Esophagus squamous epithelium (tissue), 4 donors: Measurements from ENCODE around the gene PPFIA4.

ENCODE experiments used
- POLR2A ChIP-seq, 4 donors: fragments of 450-650 bp; IDR thresholded peaks; one replicate each; pipeline ENCODE4 v1.6.1; 2017; ENCODE audit warnings: antibody characterized with exemption in 4 of 4, mild to moderate bottlenecking in 4 of 4, moderate library complexity in 3 of 4
- TF ChIP-seq, protein P1 (sequence below), 6 experiments: fragments of 450-650 bp in 4 of 6; fragments of 200-600 bp in 2 of 6; sonication (generic) in 2 of 6; IDR thresholded peaks; one replicate each; pipeline ENCODE4 v1.5.1; 2016 to 2019; ENCODE audit warnings: antibody characterized with exemption in 6 of 6, mild to moderate bottlenecking in 4 of 6, moderate library complexity in 4 of 6

DNA sequence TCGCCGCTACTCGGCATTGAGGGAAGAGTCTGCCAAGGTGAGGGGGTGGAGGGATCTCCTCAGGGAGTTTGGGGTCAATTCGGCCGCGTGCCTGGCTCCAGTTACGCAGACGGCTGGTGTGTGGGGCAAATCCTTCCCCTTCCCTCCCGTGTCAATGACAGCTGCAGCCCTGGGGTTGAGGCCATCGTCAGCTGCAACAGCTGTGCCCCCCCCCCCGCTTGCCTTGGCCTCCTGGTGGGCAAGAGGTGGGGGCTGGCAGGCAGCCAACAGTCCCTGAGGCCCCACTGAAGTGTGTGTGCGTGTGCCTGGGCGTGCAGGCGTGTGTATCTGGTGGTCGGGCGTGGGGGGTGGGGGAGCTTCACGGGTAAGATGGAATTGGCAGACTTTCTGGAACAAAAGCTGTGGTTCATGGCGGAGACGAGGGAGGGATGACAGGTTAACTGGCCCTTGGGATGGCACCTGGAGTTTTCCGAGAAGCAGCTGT, 25.6 kb downstream of the PPFIA4 start:
- TF ChIP-seq, protein P1, sequence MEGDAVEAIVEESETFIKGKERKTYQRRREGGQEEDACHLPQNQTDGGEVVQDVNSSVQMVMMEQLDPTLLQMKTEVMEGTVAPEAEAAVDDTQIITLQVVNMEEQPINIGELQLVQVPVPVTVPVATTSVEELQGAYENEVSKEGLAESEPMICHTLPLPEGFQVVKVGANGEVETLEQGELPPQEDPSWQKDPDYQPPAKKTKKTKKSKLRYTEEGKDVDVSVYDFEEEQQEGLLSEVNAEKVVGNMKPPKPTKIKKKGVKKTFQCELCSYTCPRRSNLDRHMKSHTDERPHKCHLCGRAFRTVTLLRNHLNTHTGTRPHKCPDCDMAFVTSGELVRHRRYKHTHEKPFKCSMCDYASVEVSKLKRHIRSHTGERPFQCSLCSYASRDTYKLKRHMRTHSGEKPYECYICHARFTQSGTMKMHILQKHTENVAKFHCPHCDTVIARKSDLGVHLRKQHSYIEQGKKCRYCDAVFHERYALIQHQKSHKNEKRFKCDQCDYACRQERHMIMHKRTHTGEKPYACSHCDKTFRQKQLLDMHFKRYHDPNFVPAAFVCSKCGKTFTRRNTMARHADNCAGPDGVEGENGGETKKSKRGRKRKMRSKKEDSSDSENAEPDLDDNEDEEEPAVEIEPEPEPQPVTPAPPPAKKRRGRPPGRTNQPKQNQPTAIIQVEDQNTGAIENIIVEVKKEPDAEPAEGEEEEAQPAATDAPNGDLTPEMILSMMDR (IDR thresholded peaks at IDR 0.05) = no peak
- TF ChIP-seq POLR2A (IDR thresholded peaks at IDR 0.05) = no peak
